Parathyroid adenoma (tissue), 2 donors: ENCODE data around the gene ZDBF2.
A peak's percentile ranks its signal among the peaks of the same experiment; 100 is the strongest.

ENCODE experiments used
- H2AFZ ChIP-seq: fragments of 300-600 bp; sonication (generic); one replicate; pipeline ENCODE4 v1.7.0; 2017; ENCODE audit warnings: antibody characterized with exemption, mild to moderate bottlenecking
- H3K27ac ChIP-seq: fragments of 300-600 bp; sonication (generic); one replicate; pipeline ENCODE4 v1.7.0; 2017
- H3K27me3 ChIP-seq: fragments of 300-600 bp; sonication (generic); one replicate; pipeline ENCODE4 v1.7.0; 2017; ENCODE audit warnings: low read length; ENCODE audit not compliant: control insufficient read depth, insufficient read depth
- H3K36me3 ChIP-seq: fragments of 300-600 bp; sonication (generic); one replicate; pipeline ENCODE4 v1.7.0; 2017; ENCODE audit warnings: low read length; ENCODE audit not compliant: control insufficient read depth, insufficient read depth
- H3K4me1 ChIP-seq: fragments of 300-600 bp; sonication (generic); one replicate; pipeline ENCODE4 v1.7.0; 2017; ENCODE audit warnings: control low read depth
- H3K4me2 ChIP-seq: fragments of 300-600 bp; sonication (generic); one replicate; pipeline ENCODE4 v1.7.0; 2017; ENCODE audit warnings: low read length
- H3K4me3 ChIP-seq: fragments of 300-600 bp; sonication (generic); one replicate; pipeline ENCODE4 v1.7.0; 2017; ENCODE audit warnings: low read depth, low read length
- H3K79me2 ChIP-seq: fragments of 300-600 bp; sonication (generic); one replicate; pipeline ENCODE4 v1.7.0; 2017; ENCODE audit warnings: control low read depth
- H3K9ac ChIP-seq: fragments of 300-600 bp; sonication (generic); one replicate; pipeline ENCODE4 v1.7.0; 2017; ENCODE audit warnings: mild to moderate bottlenecking
- H3K9me3 ChIP-seq: fragments of 300-600 bp; sonication (generic); one replicate; pipeline ENCODE4 v1.7.0; 2017; ENCODE audit warnings: low read length; ENCODE audit not compliant: control insufficient read depth
- TF ChIP-seq, protein P1 (sequence below): fragments of 300-600 bp; sonication (generic); IDR thresholded peaks from one replicate; pipeline ENCODE4 v1.7.0; 2017; ENCODE audit warnings: antibody characterized with exemption, mild to moderate bottlenecking
- donor health status: primary hyperparathyroidism.

Gene ZDBF2

GRCh38 chr2:206273905-206274304, 558 bp upstream of the ZDBF2 start:
- Histone ChIP-seq H3K27me3 (no peaks in the 10 kb centered on the region), H3K9ac (no peak overlapping the region), H3K27ac (no peak overlapping the region)

GRCh38 chr2:206275312-206276055, 1.0 kb downstream of the ZDBF2 start:
- Histone ChIP-seq H3K27ac (peak overlapping the region; percentile 24), H2AFZ (peak overlapping the region; percentile 65), H3K79me2 (no peaks in the 10 kb centered on the region), H3K4me1 (no peaks in the 10 kb centered on the region), H3K9me3 (no peaks in the 10 kb centered on the region), H3K36me3 (no peaks in the 10 kb centered on the region), H3K27me3 (no peaks in the 10 kb centered on the region), H3K4me3 (peak overlapping the region; percentile 58), H3K4me2 (peak overlapping the region; percentile 64), H3K9ac (no peak overlapping the region)
- TF ChIP-seq, protein P1, sequence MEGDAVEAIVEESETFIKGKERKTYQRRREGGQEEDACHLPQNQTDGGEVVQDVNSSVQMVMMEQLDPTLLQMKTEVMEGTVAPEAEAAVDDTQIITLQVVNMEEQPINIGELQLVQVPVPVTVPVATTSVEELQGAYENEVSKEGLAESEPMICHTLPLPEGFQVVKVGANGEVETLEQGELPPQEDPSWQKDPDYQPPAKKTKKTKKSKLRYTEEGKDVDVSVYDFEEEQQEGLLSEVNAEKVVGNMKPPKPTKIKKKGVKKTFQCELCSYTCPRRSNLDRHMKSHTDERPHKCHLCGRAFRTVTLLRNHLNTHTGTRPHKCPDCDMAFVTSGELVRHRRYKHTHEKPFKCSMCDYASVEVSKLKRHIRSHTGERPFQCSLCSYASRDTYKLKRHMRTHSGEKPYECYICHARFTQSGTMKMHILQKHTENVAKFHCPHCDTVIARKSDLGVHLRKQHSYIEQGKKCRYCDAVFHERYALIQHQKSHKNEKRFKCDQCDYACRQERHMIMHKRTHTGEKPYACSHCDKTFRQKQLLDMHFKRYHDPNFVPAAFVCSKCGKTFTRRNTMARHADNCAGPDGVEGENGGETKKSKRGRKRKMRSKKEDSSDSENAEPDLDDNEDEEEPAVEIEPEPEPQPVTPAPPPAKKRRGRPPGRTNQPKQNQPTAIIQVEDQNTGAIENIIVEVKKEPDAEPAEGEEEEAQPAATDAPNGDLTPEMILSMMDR, result no peak

More at GRCh38 chr2:206273905-206274304, 558 bp upstream of the ZDBF2 start:
- H3K4me2 ChIP-seq, result peak overlapping the region; percentile 59
- peak overlapping the region; percentile 58 for H3K4me3 ChIP-seq
- H3K9me3 ChIP-seq, result no peaks in the 10 kb centered on the region
- H3K4me1 ChIP-seq, result no peaks in the 10 kb centered on the region
- H3K36me3 ChIP-seq, result no peaks in the 10 kb centered on the region
- H2AFZ ChIP-seq, result peak overlapping the region; percentile 70
- no peaks in the 10 kb centered on the region for H3K79me2 ChIP-seq
- TF ChIP-seq, protein P1, result no peak

GRCh38 chr2:206276169-206276942, 1.9 kb downstream of the ZDBF2 start:
- Histone ChIP-seq H2AFZ (no peak overlapping the region), H3K36me3 (no peaks in the 10 kb centered on the region), H3K4me2 (no peak overlapping the region), H3K9me3 (no peaks in the 10 kb centered on the region), H3K79me2 (no peaks in the 10 kb centered on the region), H3K4me1 (no peaks in the 10 kb centered on the region), H3K27me3 (no peaks in the 10 kb centered on the region), H3K9ac (no peak overlapping the region), H3K4me3 (peak overlapping the region; percentile 58), H3K27ac (no peak overlapping the region)
- TF ChIP-seq, protein P1, result no peak

GRCh38 chr2:206277503-206277902, 3.0 kb downstream of the ZDBF2 start:
- H3K27ac ChIP-seq, result no peak overlapping the region
- no peak overlapping the region for H2AFZ ChIP-seq
- no peaks in the 10 kb centered on the region for H3K36me3 ChIP-seq
- no peak overlapping the region for H3K4me3 ChIP-seq
- TF ChIP-seq, protein P1, result no peak
- no peaks in the 10 kb centered on the region for H3K79me2 ChIP-seq
- H3K9ac ChIP-seq, result no peak overlapping the region
- H3K4me1 ChIP-seq, result no peaks in the 10 kb centered on the region
- no peaks in the 10 kb centered on the region for H3K9me3 ChIP-seq
- no peak overlapping the region for H3K4me2 ChIP-seq
- no peaks in the 10 kb centered on the region for H3K27me3 ChIP-seq
